Motor neuron (in vitro differentiated cells): ENCODE data around the gene SLC4A2. TPM values are rescaled to one million over a fixed set of nuclear protein-coding genes. Genes with fewer than 3 reads are reported as not detected.

ENCODE experiments used
- ATAC-seq, 8 experiments: fragments of 200-7000 bp; cut with Tn5 transposase; replicated peaks in 6 of 8; 2 replicates each; pipeline ENCODE4 v1.8.0; 2021; ENCODE audit warnings: mild to moderate bottlenecking in 8 of 8, moderate library complexity in 8 of 8
- H3K27ac ChIP-seq, 2 donors: fragments of 250-450 bp; sonication (Bioruptor Pico); 2 replicates each; pipeline ENCODE4 v1.9.0; 2021; ENCODE audit warnings: antibody characterized with exemption in 2 of 2, mild to moderate bottlenecking in 2 of 2, moderate library complexity in 1 of 2
- H3K4me1 ChIP-seq, 2 donors: fragments of 250-450 bp; sonication (Bioruptor Pico); replicated peaks in 1 of 2; 2 replicates each; pipeline ENCODE4 v1.6.1; 2021; ENCODE audit warnings: antibody characterized with exemption in 2 of 2, mild to moderate bottlenecking in 2 of 2, moderate library complexity in 1 of 2
- H3K4me3 ChIP-seq, 5 donors: fragments of 250-450 bp; sonication (Bioruptor Pico); 2 replicates each; pipeline ENCODE4 v1.9.0; 2021; ENCODE audit warnings: antibody characterized with exemption in 5 of 5, mild to moderate bottlenecking in 5 of 5, moderate library complexity in 4 of 5
- WGBS, 10 experiments: fragments of 450-650 bp; shearing (Covaris generic); methylation state at CpG; one replicate each; pipeline ENCODE4 v1.0.0; 2022; 5-methylcytosine and 5-hydroxymethylcytosine counted together
- in situ Hi-C, 9 experiments: fragments of 400-800 bp; cut with MboI; loops; one replicate each; pipeline ENCODE4 v1.15.0; 2021; ENCODE audit warnings: low sequenced_read_pairs in 9 of 9, low pct_unique_long_range_greater_than_20kb in 2 of 9; ENCODE audit not compliant: unreplicated experiment in 9 of 9
- total RNA-seq, 8 experiments: library from RNA; unstranded; fragments of 300-600 nt; gene quantifications; 2 replicates each; pipeline versions ENCODE4 v1.2.3 to v1.2.4, GENCODE V29; 2022

The SLC4A2 gene
- total RNA-seq, 8 experiments from 2014 or later, result 17.1 to 165 (median 45.8) TPM

GRCh38 chr7:151125470-151125845, 66.1 kb downstream of the SLC4A2 start:
- H3K4me1 ChIP-seq, result peaks cover 14 to 21% of the 10 kb centered on the region in 2 donors
- in situ Hi-C loops, result loop anchor here in 1 of 9 experiments (10.0 kb wide), 1 partner anchor 49 kb away; no protein-coding TSS in a partner anchor
- H3K27ac ChIP-seq, result peak overlapping the region; percentile 34 to 58
- 0 to 60% (median 2%) methylated on average over 1 to 7 of the region's 22 CpGs; no CpG with 5 or more reads in 7 of the 10 experiments for WGBS, 10 experiments
- ATAC-seq, result peak; percentile 12 to 63 (median 46)
- peak overlapping the region; percentile 5 to 33 (median 20) for H3K4me3 ChIP-seq

- no CpG with 5 or more reads among the region's 58 CpGs for WGBS, 10 experiments
- Histone ChIP-seq H3K27ac (peak overlapping the region; percentile 34 to 58), H3K4me3 (peak overlapping the region; percentile 5 to 33 (median 20)), H3K4me1 (peaks cover 14 to 21% of the 10 kb centered on the region in 2 donors)
- peak; percentile 61 to 83 (median 76) for ATAC-seq
- in situ Hi-C loops, result loop anchor here in 1 of 9 experiments (10.0 kb wide), 1 partner anchor 49 kb away; no protein-coding TSS in a partner anchor
Observed at GRCh38 chr7:151125846-151126481, 66.6 kb downstream of the SLC4A2 start.

Other genes starting within 250 kb of the SLC4A2 start
- gene AOC1, start 207.1 kb upstream of the SLC4A2 start, total RNA-seq, result under 1 TPM in 5 of 8 experiments, not detected in 3; 0.09 to 0.47 (median 0.33) TPM
- gene KCNH2, start 81.3 kb upstream of the SLC4A2 start, total RNA-seq, result 10 to 100 TPM in 5 of 8 experiments, under 1 TPM in 3; 0.38 to 38.5 (median 20.9) TPM
- 1 to 10 TPM in 6 of 8 experiments, under 1 TPM in 2; 0.33 to 4.0 (median 1.7) TPM for gene NOS3, start 68.6 kb upstream of the SLC4A2 start, total RNA-seq
- 1 to 10 TPM in 7 of 8 experiments, under 1 TPM in 1; 0.36 to 6.7 (median 2.2) TPM for gene ATG9B, start 35.1 kb upstream of the SLC4A2 start, total RNA-seq
- gene ABCB8, start 31.1 kb upstream of the SLC4A2 start, total RNA-seq, result 10 to 100 TPM; 13.5 to 38.1 (median 27.0) TPM
- 1 to 10 TPM in 7 of 8 experiments, under 1 TPM in 1; 0.76 to 5.0 (median 2.5) TPM for gene ASIC3, start 11.1 kb upstream of the SLC4A2 start, total RNA-seq
- 10 to 100 TPM; 18.7 to 28.6 (median 22.3) TPM for gene CDK5, start 1.7 kb upstream of the SLC4A2 start, total RNA-seq
- 10 to 100 TPM; 33.5 to 79.4 (median 59.9) TPM for gene FASTK, start 21.2 kb downstream of the SLC4A2 start, total RNA-seq
- 10 to 100 TPM; 18.2 to 33.3 (median 30.6) TPM for gene TMUB1, start 23.9 kb downstream of the SLC4A2 start, total RNA-seq
- 10 to 100 TPM; 34.1 to 84.7 (median 57.2) TPM for gene AGAP3, start 26.9 kb downstream of the SLC4A2 start, total RNA-seq
- 1 to 10 TPM in 2 of 8 experiments, under 1 TPM in 3, not detected in 3; 0.22 to 1.5 (median 0.78) TPM for gene GBX1, start 108.1 kb downstream of the SLC4A2 start, total RNA-seq
- gene ASB10, start 127.7 kb downstream of the SLC4A2 start, total RNA-seq, result under 1 TPM in 2 of 8 experiments, not detected in 6; 0.33 to 0.56 TPM
- gene H2BK1, start 150.9 kb downstream of the SLC4A2 start, total RNA-seq, result under 1 TPM in 1 of 8 experiments, not detected in 7; 0.96 TPM
- gene ABCF2, start 167.6 kb downstream of the SLC4A2 start, total RNA-seq, result 10 to 100 TPM; 22.1 to 77.3 (median 43.9) TPM
- 10 to 100 TPM; 11.3 to 57.9 (median 30.9) TPM for gene CHPF2, start 172.9 kb downstream of the SLC4A2 start, total RNA-seq
- gene SMARCD3, start 189.1 kb downstream of the SLC4A2 start, total RNA-seq, result 10 to 100 TPM; 12.8 to 88.7 (median 35.0) TPM